D721Med (cell line): ENCODE data around the gene EIF1AY.

ENCODE experiments used
- DNase-seq: peaks from one replicate; pipeline ENCODE4 v3.0.0; 2011; ENCODE audit warnings: low spot score; ENCODE audit not compliant: insufficient read length
- FAIRE-seq: peaks from 2 replicates; lab custom pipeline; 2011; peaks lifted over from hg19 to GRCh38; lab: Jason Lieb, UNC
- TF ChIP-seq, protein P1 (sequence below): IDR thresholded peaks from 2 replicates; pipeline ENCODE4 v1.5.1; 2012; ENCODE audit warnings: mild to moderate bottlenecking, control low read depth; ENCODE audit not compliant: insufficient read depth; ENCODE audit errors: missing control alignments

EIF1AY gene

DNA sequence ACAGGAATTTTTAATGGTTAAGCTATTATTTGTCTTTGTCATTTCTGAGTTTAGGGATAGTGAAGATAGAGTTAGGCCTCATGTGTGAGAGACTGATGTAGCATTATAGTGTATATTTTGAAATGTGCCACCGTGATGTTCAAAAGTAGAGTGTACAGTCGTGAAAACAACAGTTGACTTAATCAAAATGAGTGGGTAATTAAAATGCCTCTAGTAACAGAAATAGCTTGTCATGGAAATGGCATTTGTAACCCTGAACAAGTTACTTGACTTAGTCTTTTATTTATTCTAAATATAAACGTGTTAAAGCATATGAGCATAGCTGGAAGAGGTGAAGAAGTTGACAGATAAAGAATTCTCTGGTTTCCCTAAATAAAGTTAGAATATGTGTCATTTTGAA, 6.1 kb downstream of the EIF1AY start:
- TF ChIP-seq, protein P1, sequence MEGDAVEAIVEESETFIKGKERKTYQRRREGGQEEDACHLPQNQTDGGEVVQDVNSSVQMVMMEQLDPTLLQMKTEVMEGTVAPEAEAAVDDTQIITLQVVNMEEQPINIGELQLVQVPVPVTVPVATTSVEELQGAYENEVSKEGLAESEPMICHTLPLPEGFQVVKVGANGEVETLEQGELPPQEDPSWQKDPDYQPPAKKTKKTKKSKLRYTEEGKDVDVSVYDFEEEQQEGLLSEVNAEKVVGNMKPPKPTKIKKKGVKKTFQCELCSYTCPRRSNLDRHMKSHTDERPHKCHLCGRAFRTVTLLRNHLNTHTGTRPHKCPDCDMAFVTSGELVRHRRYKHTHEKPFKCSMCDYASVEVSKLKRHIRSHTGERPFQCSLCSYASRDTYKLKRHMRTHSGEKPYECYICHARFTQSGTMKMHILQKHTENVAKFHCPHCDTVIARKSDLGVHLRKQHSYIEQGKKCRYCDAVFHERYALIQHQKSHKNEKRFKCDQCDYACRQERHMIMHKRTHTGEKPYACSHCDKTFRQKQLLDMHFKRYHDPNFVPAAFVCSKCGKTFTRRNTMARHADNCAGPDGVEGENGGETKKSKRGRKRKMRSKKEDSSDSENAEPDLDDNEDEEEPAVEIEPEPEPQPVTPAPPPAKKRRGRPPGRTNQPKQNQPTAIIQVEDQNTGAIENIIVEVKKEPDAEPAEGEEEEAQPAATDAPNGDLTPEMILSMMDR, result no peak
- DNase-seq, result no peak
- no peak for FAIRE-seq

DNA sequence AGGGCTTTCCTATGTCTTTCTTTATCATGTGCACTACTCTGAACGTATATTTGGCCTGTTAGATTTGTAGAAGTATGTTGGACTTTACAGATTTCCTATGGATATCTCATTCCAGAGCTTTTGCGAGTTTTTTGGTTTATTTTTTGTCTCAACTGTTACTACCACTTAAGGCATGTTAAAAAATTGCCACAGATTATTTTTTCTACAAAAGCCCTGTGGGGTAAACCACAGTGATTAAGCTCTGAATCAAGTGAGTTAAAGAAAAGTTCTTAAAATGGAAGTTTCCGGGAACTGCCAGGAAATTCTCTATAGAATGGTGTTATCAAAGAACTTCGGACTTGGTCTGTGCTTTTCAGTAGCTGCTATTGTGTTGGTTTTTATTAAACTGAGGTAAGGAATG, 10.6 kb downstream of the EIF1AY start:
- TF ChIP-seq, protein P1, result no peak

More for the DNA sequence above, 10.6 kb downstream of the EIF1AY start:
- FAIRE-seq (no peak), DNase-seq (no peak)
